Heart right ventricle (tissue), 16 donors: ENCODE data around the gene ADAM8. TPM values are rescaled to one million over a fixed set of nuclear protein-coding genes. Genes with fewer than 3 reads are reported as not detected.

Source experiments
- ATAC-seq, 8 donors: fragments of 200-7000 bp; cut with Tn5 transposase; one replicate each; pipeline ENCODE4 v1.9.1; 2020; ENCODE audit warnings: mild to moderate bottlenecking in 8 of 8, moderate library complexity in 8 of 8, moderate number of reproducible peaks in 1 of 8
- DNase-seq, 2 donors: peaks; one replicate each; pipeline ENCODE4 v3.0.0-alpha.2; 2020
- H3K27ac ChIP-seq, 10 donors: fragments of 200-600 bp; sonication (generic) in 2 of 10; one replicate each; pipeline versions ENCODE4 v1.5.0 to v1.8.0; 2020 to 2022; ENCODE audit warnings: mild to moderate bottlenecking in 3 of 10
- H3K27me3 ChIP-seq, 7 donors: fragments of 200-600 bp; one replicate each; pipeline ENCODE4 v1.8.0; 2021 to 2022; ENCODE audit warnings: mild to moderate bottlenecking in 2 of 7
- H3K36me3 ChIP-seq, 9 donors: fragments of 200-600 bp; sonication (generic) in 1 of 9; one replicate each; pipeline versions ENCODE4 v1.5.0 to v1.8.0; 2020 to 2022; ENCODE audit warnings: mild to moderate bottlenecking in 2 of 9
- H3K4me1 ChIP-seq, 9 donors: fragments of 200-600 bp; sonication (generic) in 1 of 9; one replicate each; pipeline versions ENCODE4 v1.5.0 to v1.8.0; 2020 to 2022; ENCODE audit warnings: mild to moderate bottlenecking in 4 of 9
- H3K4me3 ChIP-seq, 10 donors: fragments of 200-600 bp; sonication (generic) in 2 of 10; one replicate each; pipeline versions ENCODE4 v1.5.0 to v1.8.0; 2020 to 2022; ENCODE audit warnings: mild to moderate bottlenecking in 7 of 10, moderate library complexity in 2 of 10
- H3K9me3 ChIP-seq, 11 donors: fragments of 200-600 bp in 10 of 11; sonication (generic) in 2 of 11; one replicate each; pipeline versions ENCODE4 v1.5.0 to v1.8.0; 2013 to 2022; ENCODE audit warnings: mild to moderate bottlenecking in 2 of 11, control low read depth in 1 of 11, moderate library complexity in 1 of 11
- CTCF ChIP-seq, 9 donors: fragments of 200-600 bp; sonication (generic) in 2 of 9; IDR thresholded peaks; one replicate each; pipeline versions ENCODE4 v1.5.0 to v1.8.0; 2021 to 2022; ENCODE audit warnings: antibody characterized with exemption in 9 of 9, mild to moderate bottlenecking in 5 of 9, moderate library complexity in 1 of 9
- WGBS, 2 donors: extraction: QIAGEN DNeasy Blood & Tissue Kit; methylation state at CpG; one replicate each; pipeline ENCODE4 v1.1.7; 2013; ENCODE audit warnings: inconsistent platforms in 1 of 2; 5-methylcytosine and 5-hydroxymethylcytosine counted together
- intact Hi-C, 10 donors: fragments of 100-400 bp; cut with DNase I; formaldehyde crosslinking; loops; one replicate each; pipeline versions ENCODE4 v1.11.1 to v1.14.2; 2022
- polyA plus RNA-seq, 2 donors: library from polyadenylated mRNA; stranded (reverse); fragments of 200-250 nt; gene quantifications; one replicate each; pipeline ENCODE4 v1.2.3, GENCODE V29; 2013
- total RNA-seq, 10 donors: library from RNA; stranded (reverse); fragmentation: NEBNext Ultra II Directional in 3 of 10; extraction: Animal tissue kit (Norgen Biotek cat#: 25700) in 3 of 10; gene quantifications; one replicate each; pipeline versions ENCODE4 v1.2.1 to v1.2.4, GENCODE V29; 2021 to 2023
- donor health status: Arrhythmogenic right ventricular cardiomyopathy.
- donor health status: ischemic (EF 13 %, LVEDD 7.1; RV severe dilation, severe dysfunction).
- donor health status: healthy with polysubstance abuse.
- donor health status: DM: no; HTN: yes; CAD: no.
- donor health status: DM: no; HTN: no; CAD: no.
- donor health status: ischemic (EF 25% LVEDD 6.9; RV normal size, moderate dysfunction).
- donor health status: ischemic (EF 25% LVEDD 5.7; RV mildly dilated, moderate dysfunction).
- donor health status: healthy.
- donor health status: DM: yes; HTN: yes; CAD: no.
- donor health status: Ischemic cardiomyopathy.
- donor health status: ischemic (EF 35%, LVEDD 5.7; RV mildly dilated, moderate dysfunction).
- donor health status: nonischemic (EF 11% LVEDD 7.7; RV severe dilation, severe dysfunction).
- donor health status: DM: yes; HTN: yes; CAD: no.
- donor health status: PGD.
- donor health status: ischemic (EF 29% LVEDD 5.4; RV normal size, mild dysfunction).
- donor health status: nonischemic (EF 23%, LVEDD 6.1; RV moderate dilation, normal function).

The ADAM8 gene
- total and polyA plus RNA-seq, 12 donors = 0.88 to 6.5 (median 1.6) TPM

GRCh38 chr10:133258066-133258817 is 18.4 kb downstream of the ADAM8 start:
- Histone ChIP-seq H3K36me3 (peaks cover 0 to 4% (median 0%) of the 10 kb centered on the region in 9 donors), H3K9me3 (no peaks in the 10 kb centered on the region), H3K27me3 (peaks cover 0 to 7% (median 0%) of the 10 kb centered on the region in 7 donors), H3K4me1 (peaks cover 10 to 64% (median 41%) of the 10 kb centered on the region in 9 donors), H3K27ac (peak overlapping the region in 9 of 10 donors; percentile 23 to 94 (median 62)), H3K4me3 (peak overlapping the region in 3 of 10 donors; percentile 22 to 30 (median 29))
- 66 to 79% methylated on average over 21 of the region's 21 CpGs for WGBS, 2 donors
- no peak for TF ChIP-seq CTCF (IDR thresholded peaks at IDR 0.05)
- intact Hi-C loops = no loop called here
- DNase-seq (no peak), ATAC-seq (peak in 1 of 8 donors; percentile 1)

GRCh38 chr10:133257489-133258065 is 19.1 kb downstream of the ADAM8 start:
- H3K36me3 ChIP-seq = no peaks in the 10 kb centered on the region
- intact Hi-C loops = no loop called here
- H3K4me3 ChIP-seq = peak overlapping the region in 6 of 10 donors; percentile 16 to 41 (median 30)
- DNase-seq = peak; percentile 59 to 65
- H3K4me1 ChIP-seq = peaks cover 9 to 60% (median 37%) of the 10 kb centered on the region in 9 donors
- peak overlapping the region in 6 of 10 donors; percentile 44 to 94 (median 64) for H3K27ac ChIP-seq
- peaks cover 0 to 11% (median 0%) of the 10 kb centered on the region in 7 donors for H3K27me3 ChIP-seq
- ATAC-seq = peak in 7 of 8 donors; percentile 5 to 52 (median 43)
- H3K9me3 ChIP-seq = no peaks in the 10 kb centered on the region
- WGBS, 2 donors = 3 to 5% methylated on average over 27 of the region's 27 CpGs
- TF ChIP-seq CTCF (IDR thresholded peaks at IDR 0.05) = peak in 7 of 9 donors; percentile 26 to 57 (median 47)

GRCh38 chr10:133255323-133255722 is 21.3 kb downstream of the ADAM8 start:
- Histone ChIP-seq H3K27me3 (peaks cover 0 to 23% (median 7%) of the 10 kb centered on the region in 7 donors), H3K27ac (no peak overlapping the region), H3K4me1 (peaks cover 3 to 42% (median 22%) of the 10 kb centered on the region in 9 donors), H3K4me3 (no peak overlapping the region), H3K9me3 (no peaks in the 10 kb centered on the region), H3K36me3 (no peaks in the 10 kb centered on the region)
- intact Hi-C loops = no loop called here
- DNase-seq (no peak), ATAC-seq (no peak)
- 87 to 88% methylated on average over 15 of the region's 15 CpGs for WGBS, 2 donors
- no peak for TF ChIP-seq CTCF (IDR thresholded peaks at IDR 0.05)

GRCh38 chr10:133254421-133255120 is 22.1 kb downstream of the ADAM8 start:
- Histone ChIP-seq H3K9me3 (no peaks in the 10 kb centered on the region), H3K36me3 (no peaks in the 10 kb centered on the region), H3K4me3 (no peak overlapping the region), H3K4me1 (peaks cover 3 to 36% (median 22%) of the 10 kb centered on the region in 9 donors), H3K27me3 (peaks cover 0 to 30% (median 11%) of the 10 kb centered on the region in 7 donors), H3K27ac (no peak overlapping the region)
- no peak for DNase-seq
- 44 to 49% methylated on average over 13 of the region's 13 CpGs for WGBS, 2 donors
- no peak for TF ChIP-seq CTCF (IDR thresholded peaks at IDR 0.05)
- ATAC-seq = no peak
- intact Hi-C loops = no loop called here
